Glomerular visceral epithelial cell (primary cell): Measurements from ENCODE around the gene CCDC137.

Experiments used
- DNase-seq: peaks from one replicate; pipeline ENCODE4 v3.0.0-alpha.2; 2016; ENCODE audit errors: extremely low spot score

Gene CCDC137

DNA sequence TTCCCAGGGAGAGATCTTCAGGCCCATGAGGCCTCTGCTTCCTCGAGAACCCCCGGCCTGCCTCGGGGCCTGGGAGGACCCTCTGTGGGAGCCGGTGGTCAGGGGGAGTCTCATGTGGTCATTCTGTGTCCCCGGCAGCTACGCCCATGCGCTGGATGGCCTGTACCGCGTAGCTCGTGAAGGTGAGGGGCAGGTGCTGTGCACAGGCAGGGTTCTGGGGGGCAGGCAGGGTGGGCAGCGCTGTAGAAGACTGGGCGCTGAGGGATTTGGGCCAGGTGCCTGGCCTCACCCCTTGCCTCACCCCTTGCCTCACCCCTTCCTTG lies 50.1 kb downstream of the CCDC137 start:
- DNase-seq: no peak

DNA sequence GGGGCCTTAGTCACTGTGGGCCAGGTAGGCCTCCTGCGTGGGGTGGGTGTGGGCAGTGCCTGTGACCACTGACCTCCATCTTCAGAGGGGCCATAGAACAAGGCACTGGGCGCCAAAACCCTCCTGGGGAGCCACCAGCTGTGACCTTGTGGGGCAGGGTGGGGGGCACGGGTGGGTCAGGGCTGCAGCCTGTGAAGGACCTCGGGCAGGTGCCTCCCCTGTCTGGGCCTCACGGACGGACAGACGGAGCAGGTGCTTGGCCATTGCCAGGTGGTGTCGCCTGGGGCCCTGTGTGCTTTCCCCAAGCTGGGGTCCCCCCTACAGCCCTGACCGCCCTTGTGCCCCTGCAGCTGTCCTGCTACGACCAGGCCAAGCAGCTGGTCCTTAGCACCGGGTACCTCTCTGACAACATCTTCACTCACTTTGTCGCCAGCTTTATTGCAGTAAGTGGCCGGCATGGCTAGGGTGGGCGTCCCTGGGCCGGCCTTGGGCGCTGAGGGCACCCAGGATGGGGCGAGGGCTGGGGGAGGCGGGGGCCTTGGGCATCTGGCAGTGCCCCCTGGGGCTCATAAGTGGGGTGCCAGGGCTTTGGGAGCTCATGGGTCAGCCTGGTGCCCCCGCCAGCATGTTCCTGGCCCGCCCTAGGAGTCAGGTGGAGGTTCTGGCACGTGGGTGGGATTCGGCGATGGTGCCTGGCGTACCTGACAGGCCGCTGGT lies 50.7 kb downstream of the CCDC137 start:
- DNase-seq: no peak

DNA sequence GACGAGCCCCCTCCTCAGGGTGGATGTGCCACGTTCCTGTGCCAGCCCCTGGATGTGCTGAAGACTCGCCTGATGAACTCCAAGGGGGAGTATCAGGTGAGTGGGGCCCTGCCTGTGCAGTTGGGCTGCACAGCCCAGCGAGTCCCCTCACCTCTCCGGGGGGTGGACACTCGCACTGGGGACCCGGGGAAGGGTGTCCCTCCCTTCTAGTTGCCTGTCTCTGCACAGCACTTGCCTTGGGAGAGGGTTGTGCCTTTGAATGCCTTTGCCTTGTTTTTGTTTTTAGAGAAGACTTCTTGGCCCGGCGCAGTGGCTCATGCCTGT lies 51.2 kb downstream of the CCDC137 start:
- no peak for DNase-seq

GRCh38 chr17:81719410-81720266 lies 53.1 kb downstream of the CCDC137 start:
- no peak for DNase-seq

GRCh38 chr17:81720267-81721071 lies 53.9 kb downstream of the CCDC137 start:
- DNase-seq: no peak

DNA sequence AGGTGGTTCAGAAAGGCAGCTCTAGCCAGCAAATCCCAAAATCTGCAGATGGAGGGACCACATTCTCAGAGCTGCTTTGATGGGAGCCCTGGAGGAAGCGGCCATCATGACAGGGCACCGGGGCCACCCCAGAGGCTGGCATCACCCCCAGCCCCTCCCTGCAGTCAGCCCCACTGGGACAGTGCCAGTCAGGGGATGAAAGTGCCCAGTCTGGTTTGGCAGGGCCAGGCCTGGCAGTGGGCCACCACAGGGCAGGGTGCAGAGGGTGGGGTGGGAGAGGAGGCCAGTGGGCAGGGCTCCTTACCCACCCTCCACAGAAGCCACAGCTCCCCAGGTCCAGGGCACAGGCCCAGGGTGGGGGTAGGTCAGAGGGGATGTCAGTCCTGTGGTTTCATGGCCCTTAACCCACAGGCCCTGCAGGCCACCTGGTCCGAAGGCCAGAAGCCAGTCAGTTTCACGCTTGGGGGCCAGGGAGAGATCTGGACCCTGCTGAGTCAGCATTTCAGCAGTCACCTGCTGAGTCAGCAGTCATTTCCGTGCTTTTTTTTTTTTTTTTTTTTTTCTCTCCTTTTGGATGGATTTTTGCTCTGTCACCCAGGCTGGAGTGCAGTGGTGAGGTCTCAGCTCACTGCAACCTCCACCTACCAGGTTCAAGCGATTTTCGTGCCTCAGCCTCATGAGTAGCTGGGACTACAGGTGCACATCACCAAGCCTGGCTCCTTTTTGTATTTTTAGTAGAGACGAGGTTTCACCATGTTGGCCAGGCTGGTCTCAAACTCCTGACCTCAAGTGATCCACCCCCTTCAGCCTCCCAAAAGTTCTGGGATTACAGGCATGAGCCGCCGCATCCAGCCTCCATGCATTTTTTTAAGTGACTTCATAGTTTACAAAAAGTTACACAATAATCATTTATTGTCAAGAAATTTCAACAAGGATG lies 55.9 kb downstream of the CCDC137 start:
- peak; percentile 87 for DNase-seq
